ENCODE measurements around the gene BRD1. TPM values are rescaled to one million over a fixed set of nuclear protein-coding genes. Genes with fewer than 3 reads are reported as not detected.

BRD1 gene
- total and polyA plus RNA-seq, 9 of the 15 experiments (the other 6 are each of a cell fraction or from before 2014, with no cell fraction given): 0.42 to 17.6 (median 5.5) TPM

DNA sequence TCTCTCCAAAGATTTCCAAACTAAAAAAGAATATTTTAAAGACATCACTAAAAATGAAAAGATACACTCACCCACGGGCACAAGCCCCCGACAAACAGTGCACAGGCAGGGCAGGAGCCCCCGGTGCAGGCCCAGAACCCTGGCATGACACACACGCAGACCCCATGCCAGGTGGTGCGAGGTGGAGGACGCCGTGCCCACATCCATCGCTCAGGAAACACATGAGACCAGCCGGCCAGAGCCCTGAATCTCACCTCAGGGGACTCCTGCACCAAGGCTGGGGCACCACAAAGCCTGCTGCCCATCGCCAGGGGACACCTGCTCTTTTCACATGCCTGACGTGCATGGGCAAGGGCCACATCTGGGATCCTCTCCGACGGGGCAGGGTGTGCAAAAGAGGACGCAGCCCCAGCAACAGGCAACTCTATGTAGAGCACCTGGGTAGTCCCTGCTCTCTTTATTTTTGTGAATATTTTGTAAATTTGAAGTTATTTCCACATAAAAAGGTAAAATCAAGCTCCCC is 13.4 kb downstream of the BRD1 start:
- ChIA-PET POLR2A (interaction anchor here (0.7 to 1.3 kb wide), 2 partner anchors 13 to 625 kb away, joined by 3 read pairs; no protein-coding TSS in a partner anchor), CTCF (ENCODE audit: low intra/inter-chr PET ratio) (no interaction called here)
- Histone ChIP-seq H3K36me3 (ENCODE audit: control insufficient read depth, insufficient read depth, low read length) (peaks cover 29% of the 10 kb centered on the region; the same call in 1 of the 3 replicates), H3K9me3 (replicated peaks; ENCODE audit: control insufficient read depth, insufficient read depth, low read depth, low read length) (no peaks in the 10 kb centered on the region), H3K27me3 (ENCODE audit: control insufficient read depth in 2 of 2, insufficient read depth in 2 of 2, low read length in 2 of 2) (no peaks in the 10 kb centered on the region), H3K9me1 (ENCODE audit: control insufficient read depth, insufficient read depth, low read length) (peaks cover 4% of the 10 kb centered on the region), H3K4me1 (replicated peaks in 1 of 2; ENCODE audit: control insufficient read depth in 2 of 2, insufficient read depth in 2 of 2, low read length in 2 of 2) (peaks cover 6 to 19% of the 10 kb centered on the region in 2 experiments; a peak in 4 of 5 replicates), H2AFZ (ENCODE audit: low read depth, low read length) (no peak overlapping the region), H3K79me2 (ENCODE audit: control insufficient read depth, insufficient read depth, low read length) (peaks cover 91% of the 10 kb centered on the region), H3K27ac (ENCODE audit: extremely low read depth, low read depth, low read length) (no peak overlapping the region), H3K9ac (ENCODE audit: insufficient read depth in 1 of 2, low read depth in 2 of 2, low read length in 2 of 2) (no peak overlapping the region), H3K4me3 (no peak overlapping the region), H4K20me1 (replicated peaks; ENCODE audit: control insufficient read depth, insufficient read depth, low read length) (no peaks in the 10 kb centered on the region; the same call in 1 of the 2 replicates), H3K4me2 (ENCODE audit: insufficient read depth, low read length) (no peak overlapping the region)
- no TSS peak for BruUV-seq (replicated peaks)
- in situ Hi-C loops (cut with MboI): no loop called here
- 91% methylated on average over 12 of the region's 14 CpGs for WGBS (ENCODE audit: insufficient coverage, low coverage, missing lambda C conversion rate)
- TF ChIP-seq POLR2G (IDR thresholded peaks at IDR 0.05; ENCODE audit: low read depth, low read length) (peak; percentile 30; the same call in 1 of the 2 replicates), ZNF174 (CRISPR knock-in tag; IDR thresholded peaks at IDR 0.05) (no peak)
- intact Hi-C loops (cut with micrococcal nuclease): no loop called here
- ATAC-seq: no peak
- no peak for DNase-seq (ENCODE audit: extremely low read depth in 1 of 4, low spot score in 3 of 4)
- no peak for FAIRE-seq

DNA sequence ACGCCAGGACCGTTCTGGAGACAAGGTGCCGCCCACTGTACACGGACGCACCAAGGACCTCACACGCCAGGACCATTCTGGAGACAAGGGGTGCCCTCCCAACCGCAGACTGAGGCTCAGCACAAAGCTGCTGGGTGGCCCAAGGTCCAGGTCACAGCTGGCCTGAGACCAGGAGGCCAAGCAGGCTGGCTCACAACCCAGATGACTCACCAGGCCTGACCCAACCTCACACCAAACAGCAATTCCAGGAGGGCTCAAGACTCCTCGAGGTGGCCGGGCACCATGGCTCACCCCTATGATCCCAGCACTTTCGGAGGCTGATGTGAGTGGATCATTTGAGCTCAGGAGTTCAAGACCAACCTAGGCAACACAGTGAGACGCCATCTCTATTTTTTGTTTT is 14.8 kb downstream of the BRD1 start:
- Histone ChIP-seq H3K36me3 (ENCODE audit: control insufficient read depth, insufficient read depth, low read length) (peaks cover 19% of the 10 kb centered on the region; the same call in 1 of the 3 replicates), H2AFZ (ENCODE audit: low read depth, low read length) (no peak overlapping the region), H3K79me2 (ENCODE audit: control insufficient read depth, insufficient read depth, low read length) (peaks cover 93% of the 10 kb centered on the region), H3K27ac (ENCODE audit: extremely low read depth, low read depth, low read length) (no peak overlapping the region; the same call in 2 of the 3 replicates), H3K4me2 (ENCODE audit: insufficient read depth, low read length) (no peak overlapping the region), H3K4me1 (replicated peaks in 1 of 2; ENCODE audit: control insufficient read depth in 2 of 2, insufficient read depth in 2 of 2, low read length in 2 of 2) (peaks cover 17 to 23% of the 10 kb centered on the region in 2 experiments; a peak in 4 of 5 replicates), H3K27me3 (ENCODE audit: control insufficient read depth in 2 of 2, insufficient read depth in 2 of 2, low read length in 2 of 2) (no peaks in the 10 kb centered on the region), H3K9me3 (replicated peaks; ENCODE audit: control insufficient read depth, insufficient read depth, low read depth, low read length) (no peaks in the 10 kb centered on the region), H3K9ac (ENCODE audit: insufficient read depth in 1 of 2, low read depth in 2 of 2, low read length in 2 of 2) (peak overlapping the region in 1 of 2 experiments; percentile 81; a peak in 2 of 4 replicates), H4K20me1 (replicated peaks; ENCODE audit: control insufficient read depth, insufficient read depth, low read length) (no peaks in the 10 kb centered on the region; the same call in 1 of the 2 replicates), H3K4me3 (no peak overlapping the region), H3K9me1 (ENCODE audit: control insufficient read depth, insufficient read depth, low read length) (peaks cover 4% of the 10 kb centered on the region)
- POLR2A ChIA-PET: interaction anchor here (1.1 to 1.6 kb wide), 3 partner anchors 8 to 13 kb away, joined by 3 to 8 read pairs (median 4); no protein-coding TSS in a partner anchor
- DNase-seq (ENCODE audit: extremely low read depth in 1 of 4, low spot score in 3 of 4) (no peak), FAIRE-seq (no peak), ATAC-seq (no peak)
- in situ Hi-C loops (cut with MboI) (no loop called here), intact Hi-C loops (cut with micrococcal nuclease) (no loop called here)
- BruUV-seq (replicated peaks): no TSS peak
- TF ChIP-seq, protein P1, sequence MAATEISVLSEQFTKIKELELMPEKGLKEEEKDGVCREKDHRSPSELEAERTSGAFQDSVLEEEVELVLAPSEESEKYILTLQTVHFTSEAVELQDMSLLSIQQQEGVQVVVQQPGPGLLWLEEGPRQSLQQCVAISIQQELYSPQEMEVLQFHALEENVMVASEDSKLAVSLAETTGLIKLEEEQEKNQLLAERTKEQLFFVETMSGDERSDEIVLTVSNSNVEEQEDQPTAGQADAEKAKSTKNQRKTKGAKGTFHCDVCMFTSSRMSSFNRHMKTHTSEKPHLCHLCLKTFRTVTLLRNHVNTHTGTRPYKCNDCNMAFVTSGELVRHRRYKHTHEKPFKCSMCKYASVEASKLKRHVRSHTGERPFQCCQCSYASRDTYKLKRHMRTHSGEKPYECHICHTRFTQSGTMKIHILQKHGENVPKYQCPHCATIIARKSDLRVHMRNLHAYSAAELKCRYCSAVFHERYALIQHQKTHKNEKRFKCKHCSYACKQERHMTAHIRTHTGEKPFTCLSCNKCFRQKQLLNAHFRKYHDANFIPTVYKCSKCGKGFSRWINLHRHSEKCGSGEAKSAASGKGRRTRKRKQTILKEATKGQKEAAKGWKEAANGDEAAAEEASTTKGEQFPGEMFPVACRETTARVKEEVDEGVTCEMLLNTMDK (IDR thresholded peaks at IDR 0.05; ENCODE audit: borderline replicate concordance, insufficient read depth, low read depth, low read length, poor library complexity, severe bottlenecking): no peak
- TF ChIP-seq, protein P2, sequence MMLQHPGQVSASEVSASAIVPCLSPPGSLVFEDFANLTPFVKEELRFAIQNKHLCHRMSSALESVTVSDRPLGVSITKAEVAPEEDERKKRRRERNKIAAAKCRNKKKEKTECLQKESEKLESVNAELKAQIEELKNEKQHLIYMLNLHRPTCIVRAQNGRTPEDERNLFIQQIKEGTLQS (IDR thresholded peaks at IDR 0.05): peak; percentile 45; the same call in 1 of the 2 replicates
- TF ChIP-seq, protein P2 (CRISPR knock-in tag; conservative IDR thresholded peaks at IDR 0.05): no peak
- TF ChIP-seq JUND (IDR thresholded peaks at IDR 0.05; ENCODE audit: borderline replicate concordance, low read depth, low read length): peak; percentile 15; the same call in 1 of the 2 replicates
- TF ChIP-seq JUND (tag; IDR thresholded peaks at IDR 0.05; ENCODE audit: borderline replicate concordance, low read depth, low read length): no peak
- TF ChIP-seq ZNF184 (CRISPR knock-in tag; IDR thresholded peaks at IDR 0.05): no peak
- TF ChIP-seq RBFOX2 (IDR thresholded peaks at IDR 0.05; ENCODE audit: low read depth, low read length): 0 out of 2 replicates have a peak, but pooled peaks have one; percentile 13
- peak; percentile 37; the same call in 1 of the 2 replicates for TF ChIP-seq FOSL1 (tag; conservative IDR thresholded peaks at IDR 0.05)
- TF ChIP-seq HMG20B (CRISPR knock-in tag; IDR thresholded peaks at IDR 0.05): no peak
- WGBS (ENCODE audit: insufficient coverage, low coverage, missing lambda C conversion rate): 84% methylated on average over 10 of the region's 11 CpGs
- CTCF ChIA-PET (ENCODE audit: low intra/inter-chr PET ratio): no interaction called here

Data from K562 (cell line).